Lower leg skin (tissue), 3 donors: ENCODE measurements around the gene POPDC2.

Experiments used
- CTCF ChIP-seq, 3 donors: fragments of 450-650 bp; IDR thresholded peaks; one replicate each; pipeline ENCODE4 v1.5.1; 2016; ENCODE audit warnings: antibody characterized with exemption in 3 of 3, mild to moderate bottlenecking in 3 of 3, moderate library complexity in 2 of 3
- POLR2A ChIP-seq, 2 donors: fragments of 450-650 bp; IDR thresholded peaks; one replicate each; pipeline ENCODE4 v1.6.1; 2016 to 2017; ENCODE audit warnings: antibody characterized with exemption in 2 of 2, mild to moderate bottlenecking in 1 of 2, moderate library complexity in 1 of 2

DNA sequence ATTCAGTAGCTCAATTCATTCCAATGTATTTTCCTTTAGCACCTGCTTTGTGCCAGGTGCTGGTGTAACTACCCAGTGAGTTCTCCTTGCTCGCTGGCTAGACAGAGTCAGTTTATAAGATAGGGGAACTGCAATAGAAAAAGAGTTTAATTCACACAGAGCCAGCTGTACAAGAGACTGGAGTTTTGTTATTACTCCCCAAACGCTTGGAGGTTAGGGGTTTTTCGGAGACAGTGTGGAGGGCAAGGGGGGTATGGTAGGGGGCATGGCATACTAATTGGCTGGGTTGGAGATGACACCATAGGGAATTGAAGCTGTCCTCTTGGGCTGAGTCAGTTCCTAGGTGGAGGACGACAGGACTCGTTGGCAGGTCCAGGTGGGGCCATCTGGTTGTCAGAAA is 37.0 kb upstream of the POPDC2 start:
- no peak for TF ChIP-seq CTCF (IDR thresholded peaks at IDR 0.05)
- no peak for TF ChIP-seq POLR2A (IDR thresholded peaks at IDR 0.05)
